ENCODE data around the gene EIF3A.

DNA sequence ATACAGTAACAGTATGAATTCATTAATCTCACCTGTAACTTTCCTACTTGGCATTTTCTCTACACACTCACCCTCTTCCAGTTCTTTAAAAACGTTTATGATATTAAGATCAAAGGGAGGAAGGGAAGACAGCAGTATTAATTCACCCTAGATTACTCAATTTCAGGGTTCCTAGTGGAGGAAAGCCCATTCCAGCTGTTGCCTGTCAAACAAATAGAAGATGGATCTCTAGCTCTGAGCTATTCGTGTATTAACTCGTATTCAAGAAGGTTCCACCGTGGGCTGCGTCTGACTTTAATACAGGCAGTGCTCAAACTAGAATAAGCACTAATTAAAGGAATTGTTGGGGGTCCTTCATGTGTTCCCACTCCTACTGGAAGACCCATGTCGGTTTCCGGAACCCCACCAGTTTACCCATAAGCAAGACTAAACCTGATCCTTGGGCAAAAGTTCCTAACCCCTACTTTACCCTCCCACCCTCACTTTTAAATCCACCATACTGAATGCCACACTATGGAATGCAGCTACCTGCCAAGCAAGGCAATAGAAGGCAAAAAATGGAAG, 49.0 kb downstream of the EIF3A start:
- TF ChIP-seq, protein P1, sequence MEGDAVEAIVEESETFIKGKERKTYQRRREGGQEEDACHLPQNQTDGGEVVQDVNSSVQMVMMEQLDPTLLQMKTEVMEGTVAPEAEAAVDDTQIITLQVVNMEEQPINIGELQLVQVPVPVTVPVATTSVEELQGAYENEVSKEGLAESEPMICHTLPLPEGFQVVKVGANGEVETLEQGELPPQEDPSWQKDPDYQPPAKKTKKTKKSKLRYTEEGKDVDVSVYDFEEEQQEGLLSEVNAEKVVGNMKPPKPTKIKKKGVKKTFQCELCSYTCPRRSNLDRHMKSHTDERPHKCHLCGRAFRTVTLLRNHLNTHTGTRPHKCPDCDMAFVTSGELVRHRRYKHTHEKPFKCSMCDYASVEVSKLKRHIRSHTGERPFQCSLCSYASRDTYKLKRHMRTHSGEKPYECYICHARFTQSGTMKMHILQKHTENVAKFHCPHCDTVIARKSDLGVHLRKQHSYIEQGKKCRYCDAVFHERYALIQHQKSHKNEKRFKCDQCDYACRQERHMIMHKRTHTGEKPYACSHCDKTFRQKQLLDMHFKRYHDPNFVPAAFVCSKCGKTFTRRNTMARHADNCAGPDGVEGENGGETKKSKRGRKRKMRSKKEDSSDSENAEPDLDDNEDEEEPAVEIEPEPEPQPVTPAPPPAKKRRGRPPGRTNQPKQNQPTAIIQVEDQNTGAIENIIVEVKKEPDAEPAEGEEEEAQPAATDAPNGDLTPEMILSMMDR (IDR thresholded peaks at IDR 0.05; ENCODE audit: low read depth, low read length, poor library complexity, severe bottlenecking) = no peak
- TF ChIP-seq EZH2phosphoT487 (IDR thresholded peaks at IDR 0.05; ENCODE audit: borderline replicate concordance, low read length) = no peak
